ENCODE results near the gene DNAJB2. TPM values are rescaled to one million over a fixed set of nuclear protein-coding genes. Genes with fewer than 3 reads are reported as not detected.
"Not testable (repeated sequence)": the region's sequence is repeated elsewhere in the genome, so short reads cannot be mapped to it uniquely, and the experiment has no call there.

Gene DNAJB2
- polyA plus RNA-seq, 5 donors = 56.5 to 81.6 (median 74.9) TPM

- peak; percentile 59 to 63 for DNase-seq
Observed at GRCh38 chr2:219253753-219254589, 25.2 kb upstream of the DNAJB2 start, which contains the start of gene TUBA4A. Gene TUBA4A, minus strand, starts transcription at chr2:219253918. Its CDS starts 60 bp downstream, at chr2:219253858.

GRCh38 chr2:219254590-219255201 lies 24.5 kb upstream of the DNAJB2 start:
- no peak for DNase-seq

GRCh38 chr2:219258942-219259341 lies 20.2 kb upstream of the DNAJB2 start:
- DNase-seq = not testable (repeated sequence)

GRCh38 chr2:219261024-219261855 lies 17.9 kb upstream of the DNAJB2 start:
- no peak for DNase-seq

- DNase-seq = no peak
Observed at GRCh38 chr2:219266232-219266631, 12.9 kb upstream of the DNAJB2 start.

- DNase-seq = no peak
Observed at GRCh38 chr2:219266886-219267285, 12.3 kb upstream of the DNAJB2 start.

GRCh38 chr2:219268294-219268693 lies 10.9 kb upstream of the DNAJB2 start:
- no peak for DNase-seq

GRCh38 chr2:219269362-219270054 lies 9.7 kb upstream of the DNAJB2 start:
- DNase-seq = peak in 1 of 2 donors; percentile 31

GRCh38 chr2:219270055-219270372 lies 9.2 kb upstream of the DNAJB2 start:
- DNase-seq = no peak

- no peak for DNase-seq
Observed at GRCh38 chr2:219271021-219271420, 8.1 kb upstream of the DNAJB2 start.

GRCh38 chr2:219272356-219272755 lies 6.8 kb upstream of the DNAJB2 start:
- DNase-seq = no peak

GRCh38 chr2:219272995-219273394 lies 6.2 kb upstream of the DNAJB2 start:
- no peak for DNase-seq

GRCh38 chr2:219273937-219274336 lies 5.2 kb upstream of the DNAJB2 start:
- DNase-seq = no peak

- peak; percentile 38 to 42 for DNase-seq
Observed at GRCh38 chr2:219274361-219274921, 4.7 kb upstream of the DNAJB2 start.

- DNase-seq = peak in 1 of 2 donors; percentile 71
Observed at GRCh38 chr2:219277703-219278654, 1.2 kb upstream of the DNAJB2 start.

GRCh38 chr2:219278655-219279150 lies 463 bp upstream of the DNAJB2 start:
- no peak for DNase-seq

- no peak for DNase-seq
Observed at GRCh38 chr2:219279916-219280516, 850 bp downstream of the DNAJB2 start.

GRCh38 chr2:219280651-219281050 lies 1.5 kb downstream of the DNAJB2 start:
- DNase-seq = no peak

GRCh38 chr2:219281588-219281987 lies 2.4 kb downstream of the DNAJB2 start:
- DNase-seq = no peak

- DNase-seq = no peak
Observed at GRCh38 chr2:219282375-219282774, 3.2 kb downstream of the DNAJB2 start.

All from right lung (tissue), 5 donors.